GM12878 (cell line): ENCODE measurements around the gene B9D2.

Experiments used
- E2F4 ChIP-seq: IDR thresholded peaks from 2 replicates; pipeline ENCODE4 v1.6.1; 2012; ENCODE audit warnings: low read depth, low read length, improper control_type of control experiment
- EP300 ChIP-seq, 2 experiments: fragments of 150-350 bp in 1 of 2; IDR thresholded peaks; 2 replicates each; pipeline ENCODE4 v1.6.1; 2011 to 2012; ENCODE audit warnings: low read depth in 2 of 2, low read length in 2 of 2, borderline replicate concordance in 1 of 2, improper control_type of control experiment in 1 of 2, inconsistent platforms in 1 of 2; ENCODE audit not compliant: control insufficient read depth in 1 of 2
- MYC ChIP-seq: IDR thresholded peaks from 2 replicates; pipeline ENCODE4 v1.6.1; 2011; ENCODE audit warnings: mild to moderate bottlenecking, low read length, moderate library complexity, inconsistent platforms; ENCODE audit not compliant: insufficient read depth, insufficient replicate concordance, insufficient read length, severe bottlenecking
- ZBTB40 ChIP-seq: fragments of 450-650 bp; IDR thresholded peaks from 2 replicates; pipeline ENCODE4 v1.6.1; 2016; ENCODE audit warnings: mild to moderate bottlenecking, moderate library complexity, borderline replicate concordance
- ZZZ3 ChIP-seq: IDR thresholded peaks from 2 replicates; pipeline ENCODE4 v1.6.1; 2011; ENCODE audit warnings: low read depth; ENCODE audit not compliant: control insufficient read depth, insufficient read length

GRCh38 chr19:41386442-41386841, 22.5 kb upstream of the B9D2 start:
- TF ChIP-seq MYC: no peak
- no peak for TF ChIP-seq EP300 (IDR thresholded peaks at IDR 0.05; ENCODE audit: borderline replicate concordance in 1 of 2, control insufficient read depth in 1 of 2, low read depth in 2 of 2, low read length in 2 of 2)
- TF ChIP-seq ZBTB40: no peak
- TF ChIP-seq E2F4: no peak
- no peak for TF ChIP-seq ZZZ3
